ENCODE results near the gene DCTN2.

The DCTN2 gene

DNA sequence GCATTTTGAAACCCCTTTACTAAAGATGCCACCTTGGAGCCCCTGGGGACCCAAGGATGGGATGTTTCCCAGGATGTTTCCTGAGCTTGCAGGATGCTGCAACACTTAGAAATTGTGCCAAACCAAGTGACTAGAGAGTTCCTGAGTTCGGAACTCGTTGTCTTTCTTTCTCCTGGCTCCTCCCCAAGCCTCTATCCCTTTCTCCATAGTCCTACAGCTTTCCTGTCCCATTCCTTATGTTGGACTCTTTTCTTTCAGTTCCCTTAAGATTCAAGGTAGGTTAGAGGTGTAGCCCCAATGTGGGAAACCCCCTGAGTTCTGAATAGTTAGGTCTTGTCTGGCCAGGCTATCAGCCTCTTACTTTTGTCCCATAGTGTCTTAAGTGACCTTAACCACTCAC, 1.5 kb upstream of the DCTN2 start:
- TF ChIP-seq CTCF (conservative IDR thresholded peaks at IDR 0.05; ENCODE audit: low read depth, low read length): no peak
- no peak for DNase-seq (ENCODE audit: low read depth)
- no peak overlapping the region for H3K4me3 ChIP-seq (ENCODE audit: low read depth, low read length)

DNA sequence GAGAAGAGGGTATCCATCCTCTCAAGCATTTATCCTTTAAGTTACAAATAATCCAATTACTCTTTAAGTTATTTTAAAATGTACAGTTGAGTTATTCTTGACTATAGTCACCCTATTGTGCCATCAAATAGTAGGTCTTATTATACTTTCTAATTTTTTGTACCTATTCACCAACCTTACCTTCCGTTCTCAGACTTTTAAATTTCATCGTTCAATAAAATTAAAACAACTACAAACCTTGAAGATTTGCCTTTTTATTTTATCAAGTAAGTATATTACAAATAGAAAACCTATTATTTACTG, 972 bp upstream of the DCTN2 start:
- no peak for DNase-seq (ENCODE audit: low read depth)
- TF ChIP-seq CTCF (conservative IDR thresholded peaks at IDR 0.05; ENCODE audit: low read depth, low read length): no peak
- H3K4me3 ChIP-seq (ENCODE audit: low read depth, low read length): no peak overlapping the region

GRCh38 chr12:57547288-57548012, 458 bp upstream of the DCTN2 start:
- no peak for TF ChIP-seq CTCF (conservative IDR thresholded peaks at IDR 0.05; ENCODE audit: low read depth, low read length)
- H3K4me3 ChIP-seq (ENCODE audit: low read depth, low read length): peak overlapping the region; percentile 91
- DNase-seq (ENCODE audit: low read depth): no peak

- no peak for DNase-seq (ENCODE audit: low read depth)
- TF ChIP-seq CTCF (conservative IDR thresholded peaks at IDR 0.05; ENCODE audit: low read depth, low read length): no peak
- peak overlapping the region; percentile 91 for H3K4me3 ChIP-seq (ENCODE audit: low read depth, low read length)
These were observed 1.1 kb downstream of the DCTN2 start for GRCh38 chr12:57545809-57546437.

- no peak for TF ChIP-seq CTCF (conservative IDR thresholded peaks at IDR 0.05; ENCODE audit: low read depth, low read length)
- no peak overlapping the region for H3K4me3 ChIP-seq (ENCODE audit: low read depth, low read length)
- DNase-seq (ENCODE audit: low read depth): no peak
These were observed 3.4 kb downstream of the DCTN2 start for GRCh38 chr12:57543581-57543980.

GRCh38 chr12:57541717-57542116, 5.3 kb downstream of the DCTN2 start:
- no peak for TF ChIP-seq CTCF (conservative IDR thresholded peaks at IDR 0.05; ENCODE audit: low read depth, low read length)

DNA sequence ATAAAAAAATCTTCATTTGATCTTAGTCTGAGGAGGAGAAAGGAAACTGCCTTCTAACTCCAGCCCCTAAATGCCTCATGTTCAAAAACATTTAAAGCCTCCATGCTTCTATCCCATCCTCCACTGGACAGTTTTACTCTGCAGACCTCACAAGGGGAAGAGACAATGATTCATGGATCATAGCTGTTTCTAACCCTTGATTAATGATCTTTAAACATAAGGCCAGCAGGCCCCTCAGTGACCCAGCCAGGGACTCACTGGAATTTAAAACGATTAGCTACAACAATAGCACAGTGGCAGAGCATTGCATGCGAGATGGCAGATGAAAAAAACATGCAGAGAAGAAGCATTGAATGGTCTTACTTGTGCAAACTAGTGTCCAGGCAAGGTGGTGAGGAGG, 6.0 kb downstream of the DCTN2 start:
- no peak overlapping the region for H3K4me3 ChIP-seq (ENCODE audit: low read depth, low read length)
- no peak for TF ChIP-seq CTCF (conservative IDR thresholded peaks at IDR 0.05; ENCODE audit: low read depth, low read length)
- no peak for DNase-seq (ENCODE audit: low read depth)

More at GRCh38 chr12:57541717-57542116, 5.3 kb downstream of the DCTN2 start:
- H3K4me3 ChIP-seq (ENCODE audit: low read depth, low read length): no peak overlapping the region
- DNase-seq (ENCODE audit: low read depth): no peak

Data from choroid plexus epithelial cell (primary cell).